ENCODE results near the gene FYN.

DNA sequence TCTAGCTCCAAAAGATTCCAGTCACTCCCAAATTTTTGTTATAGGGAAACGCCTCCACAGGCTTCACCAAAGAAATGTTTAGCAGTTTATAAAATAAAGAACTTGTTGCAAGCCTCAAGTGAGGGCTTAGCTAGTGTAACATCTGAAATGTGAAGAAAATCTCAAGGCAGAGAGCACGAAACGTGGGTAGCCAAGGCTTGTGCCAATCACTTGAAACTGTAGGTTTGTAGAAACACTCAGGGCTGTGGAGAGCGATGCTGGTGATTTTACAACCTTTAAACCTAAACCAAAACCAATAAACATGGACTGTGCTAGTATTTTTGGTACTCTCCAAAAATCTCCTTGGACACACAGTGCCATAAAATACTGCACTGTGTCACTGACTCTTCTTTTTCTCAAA, 159.4 kb downstream of the FYN start:
- TF ChIP-seq, protein P1, sequence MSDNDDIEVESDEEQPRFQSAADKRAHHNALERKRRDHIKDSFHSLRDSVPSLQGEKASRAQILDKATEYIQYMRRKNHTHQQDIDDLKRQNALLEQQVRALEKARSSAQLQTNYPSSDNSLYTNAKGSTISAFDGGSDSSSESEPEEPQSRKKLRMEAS (IDR thresholded peaks at IDR 0.05): no peak
- TF ChIP-seq YY1 (IDR thresholded peaks at IDR 0.05; ENCODE audit: low read depth) (no peak), ZBTB7A (IDR thresholded peaks at IDR 0.05; ENCODE audit: low read depth) (no peak), EGR1 (IDR thresholded peaks at IDR 0.05) (no peak)
- TF ChIP-seq, protein P2, sequence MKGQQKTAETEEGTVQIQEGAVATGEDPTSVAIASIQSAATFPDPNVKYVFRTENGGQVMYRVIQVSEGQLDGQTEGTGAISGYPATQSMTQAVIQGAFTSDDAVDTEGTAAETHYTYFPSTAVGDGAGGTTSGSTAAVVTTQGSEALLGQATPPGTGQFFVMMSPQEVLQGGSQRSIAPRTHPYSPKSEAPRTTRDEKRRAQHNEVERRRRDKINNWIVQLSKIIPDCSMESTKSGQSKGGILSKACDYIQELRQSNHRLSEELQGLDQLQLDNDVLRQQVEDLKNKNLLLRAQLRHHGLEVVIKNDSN (IDR thresholded peaks at IDR 0.05): no peak

All from Ishikawa (cell line).